Pancreas (tissue), 10 donors: ENCODE measurements around the gene SDK1. TPM values are rescaled to one million over a fixed set of nuclear protein-coding genes. Genes with fewer than 3 reads are reported as not detected.

Experiments
- ATAC-seq, 4 donors: fragments of 200-7000 bp; cut with Tn5 transposase; one replicate each; pipeline versions ENCODE4 v1.8.0 to v1.9.1; 2020; ENCODE audit warnings: mild to moderate bottlenecking in 4 of 4, moderate library complexity in 4 of 4
- DNase-seq, 6 donors: peaks; one replicate each; pipeline ENCODE4 v3.0.0-alpha.2; 2020
- FAIRE-seq: peaks from 2 replicates; lab custom pipeline; 2012; peaks lifted over from hg19 to GRCh38; lab: Jason Lieb, UNC
- H3K27ac ChIP-seq, 4 donors: fragments of 200-600 bp; sonication (generic); 1 replicate in 3 of 4; 2 replicates in 1 of 4; pipeline versions ENCODE4 v1.5.0 to v1.8.0; 2020
- H3K27me3 ChIP-seq, 4 donors: fragments of 200-600 bp; one replicate each; pipeline ENCODE4 v1.8.0; 2021
- H3K36me3 ChIP-seq, 3 donors: fragments of 200-600 bp; sonication (generic) in 1 of 3; one replicate each; pipeline versions ENCODE4 v1.5.0 to v1.8.0; 2020 to 2021
- H3K4me1 ChIP-seq, 3 donors: fragments of 200-600 bp; one replicate each; pipeline ENCODE4 v1.8.0; 2021
- H3K4me3 ChIP-seq, 4 donors: fragments of 200-600 bp; sonication (generic) in 2 of 4; one replicate each; pipeline versions ENCODE4 v1.5.0 to v1.8.0; 2020 to 2021
- H3K9me3 ChIP-seq, 4 donors: fragments of 200-600 bp; one replicate each; pipeline ENCODE4 v1.8.0; 2021
- WGBS, 2 donors: extraction: QIAGEN DNeasy Blood & Tissue Kit; methylation state at CpG; one replicate each; pipeline ENCODE4 v1.1.7; 2013; 5-methylcytosine and 5-hydroxymethylcytosine counted together
- intact Hi-C, 3 donors: fragments of 100-400 bp; cut with DNase I; formaldehyde crosslinking; loops; one replicate each; pipeline versions ENCODE4 v1.11.1 to v1.14.2; 2022
- polyA plus RNA-seq, 2 donors: library from polyadenylated mRNA; stranded (reverse); fragments of 200-250 nt; gene quantifications; one replicate each; pipeline ENCODE4 v1.2.3, GENCODE V29; 2013
- total RNA-seq, 6 donors: library from RNA; stranded (reverse); fragmentation: NEBNext Ultra II Directional in 4 of 6; extraction: Animal tissue kit (Norgen Biotek cat#: 25700) in 4 of 6; gene quantifications; one replicate each; pipeline versions ENCODE4 v1.2.1 to v1.2.4, GENCODE V29; 2021 to 2023
- TF ChIP-seq, protein P1 (sequence below), 4 donors: fragments of 200-600 bp; sonication (generic) in 3 of 4; IDR thresholded peaks; one replicate each; pipeline versions ENCODE4 v1.5.0 to v1.8.0; 2021; ENCODE audit warnings: antibody characterized with exemption in 4 of 4
- donor health status: healthy with polysubstance abuse.
- donor health status: DM: no; HTN: no; CAD: no; lungs with moderate emphysema.
- donor health status: DM: no; HTN: no; CAD: no.
- donor health status: control.
- donor health status: control.
- donor health status: Bipolar disorder and iron deficiency.
- donor health status: DM: yes; HTN: yes; CAD: no.
- donor health status: DM: no; HTN: no; CAD: no.
- donor health status: DM: no; HTN: no; CAD: no.
- donor health status: DM: yes; HTN: yes; CAD: no.

The SDK1 gene
- total and polyA plus RNA-seq, 8 donors: 10.8 to 30.8 (median 19.8) TPM

DNA sequence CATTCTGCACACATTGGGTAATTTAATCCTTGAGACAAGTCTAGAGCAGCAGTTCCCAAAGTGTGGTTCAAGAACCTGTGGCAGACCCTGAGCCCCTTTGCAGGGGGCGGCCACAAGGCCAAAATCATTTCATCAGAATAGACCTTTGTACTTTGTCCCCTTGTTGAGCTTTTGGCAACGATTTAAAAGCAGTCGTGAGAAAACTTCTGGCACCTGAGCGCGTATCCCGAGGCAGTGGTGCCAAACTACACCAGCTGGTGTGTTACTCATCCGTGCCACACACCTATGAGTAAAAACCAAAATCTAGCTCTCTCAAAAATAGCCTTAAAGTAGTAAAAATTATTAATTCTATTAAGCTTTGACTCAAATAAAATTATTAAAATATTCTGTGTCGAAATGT lies 306.8 kb downstream of the SDK1 start:
- H3K4me3 ChIP-seq: no peak overlapping the region
- no peaks in the 10 kb centered on the region for H3K36me3 ChIP-seq
- peak overlapping the region in 3 of 4 donors; percentile 34 to 65 (median 54) for H3K27ac ChIP-seq
- FAIRE-seq: no peak
- intact Hi-C loops: no loop called here
- H3K9me3 ChIP-seq: no peaks in the 10 kb centered on the region
- WGBS, 2 donors: 21 to 23% methylated on average over 8 of the region's 8 CpGs
- TF ChIP-seq, protein P1, sequence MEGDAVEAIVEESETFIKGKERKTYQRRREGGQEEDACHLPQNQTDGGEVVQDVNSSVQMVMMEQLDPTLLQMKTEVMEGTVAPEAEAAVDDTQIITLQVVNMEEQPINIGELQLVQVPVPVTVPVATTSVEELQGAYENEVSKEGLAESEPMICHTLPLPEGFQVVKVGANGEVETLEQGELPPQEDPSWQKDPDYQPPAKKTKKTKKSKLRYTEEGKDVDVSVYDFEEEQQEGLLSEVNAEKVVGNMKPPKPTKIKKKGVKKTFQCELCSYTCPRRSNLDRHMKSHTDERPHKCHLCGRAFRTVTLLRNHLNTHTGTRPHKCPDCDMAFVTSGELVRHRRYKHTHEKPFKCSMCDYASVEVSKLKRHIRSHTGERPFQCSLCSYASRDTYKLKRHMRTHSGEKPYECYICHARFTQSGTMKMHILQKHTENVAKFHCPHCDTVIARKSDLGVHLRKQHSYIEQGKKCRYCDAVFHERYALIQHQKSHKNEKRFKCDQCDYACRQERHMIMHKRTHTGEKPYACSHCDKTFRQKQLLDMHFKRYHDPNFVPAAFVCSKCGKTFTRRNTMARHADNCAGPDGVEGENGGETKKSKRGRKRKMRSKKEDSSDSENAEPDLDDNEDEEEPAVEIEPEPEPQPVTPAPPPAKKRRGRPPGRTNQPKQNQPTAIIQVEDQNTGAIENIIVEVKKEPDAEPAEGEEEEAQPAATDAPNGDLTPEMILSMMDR (IDR thresholded peaks at IDR 0.05): no peak
- no peaks in the 10 kb centered on the region for H3K27me3 ChIP-seq
- peaks cover 0 to 36% (median 33%) of the 10 kb centered on the region in 3 donors for H3K4me1 ChIP-seq
- peak in 5 of 6 donors; percentile 78 to 83 (median 79) for DNase-seq
- ATAC-seq: peak; percentile 92 to 96 (median 94)

- intact Hi-C loops: no loop called here
- Histone ChIP-seq H3K27me3 (no peaks in the 10 kb centered on the region), H3K9me3 (no peaks in the 10 kb centered on the region), H3K27ac (no peak overlapping the region), H3K4me3 (no peak overlapping the region), H3K4me1 (peaks cover 0 to under 1% (median under 1%) of the 10 kb centered on the region in 3 donors), H3K36me3 (no peaks in the 10 kb centered on the region)
- ATAC-seq (no peak), FAIRE-seq (no peak), DNase-seq (no peak)
- 87 to 88% methylated on average over 8 of the region's 8 CpGs for WGBS, 2 donors
- TF ChIP-seq, protein P1 (IDR thresholded peaks at IDR 0.05): no peak
Measured at GRCh38 chr7:3616306-3616705, 315.3 kb downstream of the SDK1 start.

DNA sequence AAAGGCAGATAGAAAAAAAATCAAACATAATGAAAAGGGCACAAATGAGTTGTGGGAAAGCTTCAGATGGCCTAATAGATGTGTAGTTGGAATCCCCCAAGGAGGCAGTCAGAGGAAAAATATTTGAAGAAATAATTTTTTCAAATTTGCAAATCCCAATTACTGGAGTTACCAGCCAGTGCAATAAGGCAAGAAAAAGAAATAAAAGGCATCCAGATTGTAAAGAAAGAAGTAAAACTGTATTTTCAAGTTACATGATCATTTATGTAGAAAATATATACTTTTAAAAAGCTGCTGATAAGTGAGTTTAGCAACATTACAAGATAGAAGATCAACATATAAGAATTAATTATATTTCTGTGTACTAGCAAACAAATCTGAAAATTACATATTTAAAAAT lies 329.0 kb downstream of the SDK1 start:
- Histone ChIP-seq H3K4me3 (no peak overlapping the region), H3K4me1 (peaks cover 0 to 9% (median 6%) of the 10 kb centered on the region in 3 donors), H3K9me3 (peaks cover 0 to 5% (median 0%) of the 10 kb centered on the region in 4 donors), H3K36me3 (no peaks in the 10 kb centered on the region), H3K27ac (no peak overlapping the region), H3K27me3 (no peaks in the 10 kb centered on the region)
- ATAC-seq (no peak), FAIRE-seq (no peak), DNase-seq (no peak)
- intact Hi-C loops: no loop called here
- TF ChIP-seq, protein P1 (IDR thresholded peaks at IDR 0.05): no peak

- H3K27ac ChIP-seq: no peak overlapping the region
- H3K27me3 ChIP-seq: no peaks in the 10 kb centered on the region
- H3K4me3 ChIP-seq: no peak overlapping the region
- intact Hi-C loops: no loop called here
- TF ChIP-seq, protein P1 (IDR thresholded peaks at IDR 0.05): no peak
- H3K9me3 ChIP-seq: peaks cover 0 to 5% (median 0%) of the 10 kb centered on the region in 4 donors
- FAIRE-seq: no peak
- no peak for ATAC-seq
- peaks cover 0 to 11% (median 6%) of the 10 kb centered on the region in 3 donors for H3K4me1 ChIP-seq
- no peaks in the 10 kb centered on the region for H3K36me3 ChIP-seq
- no peak for DNase-seq
Measured at GRCh38 chr7:3634396-3634795, 333.3 kb downstream of the SDK1 start.

- Histone ChIP-seq H3K4me3 (no peak overlapping the region), H3K4me1 (peaks cover 0 to 11% (median 6%) of the 10 kb centered on the region in 3 donors), H3K27ac (no peak overlapping the region), H3K9me3 (no peaks in the 10 kb centered on the region), H3K27me3 (no peaks in the 10 kb centered on the region), H3K36me3 (no peaks in the 10 kb centered on the region)
- ATAC-seq (no peak), FAIRE-seq (no peak), DNase-seq (no peak)
- 82 to 91% methylated on average over 6 of the region's 6 CpGs for WGBS, 2 donors
- intact Hi-C loops: no loop called here
- TF ChIP-seq, protein P1 (IDR thresholded peaks at IDR 0.05): no peak
Measured at GRCh38 chr7:3636131-3636860, 335.2 kb downstream of the SDK1 start.
